ENCODE measurements around the gene SYP.

GRCh38 chrX:49233176-49233575, 33.2 kb upstream of the SYP start, which contains the start of gene CACNA1F:
- TF ChIP-seq CTCF (IDR thresholded peaks at IDR 0.05; ENCODE audit: low read depth, low read length, missing input control), result no peak
- no peak for TF ChIP-seq HNF4A (conservative IDR thresholded peaks at IDR 0.05)
- TF ChIP-seq MAX (IDR thresholded peaks at IDR 0.05), result no peak
- no peak for TF ChIP-seq EGR1 (IDR thresholded peaks at IDR 0.05; ENCODE audit: low read depth in 2 of 2)
- TF ChIP-seq JUND (IDR thresholded peaks at IDR 0.05), result no peak
- no peak for TF ChIP-seq TAF1 (conservative IDR thresholded peaks at IDR 0.05)
- no peak for TF ChIP-seq REST (IDR thresholded peaks at IDR 0.05)
- TF ChIP-seq GABPA (IDR thresholded peaks at IDR 0.05 in 1 of 2, conservative IDR thresholded peaks at IDR 0.05 in 1 of 2), result no peak
- TF ChIP-seq SP1 (IDR thresholded peaks at IDR 0.05), result no peak
- no peak for TF ChIP-seq YY1 (IDR thresholded peaks at IDR 0.05)
- TF ChIP-seq NR2F2 (IDR thresholded peaks at IDR 0.05), result no peak
- no peak for TF ChIP-seq FOXA1 (IDR thresholded peaks at IDR 0.05)
- TF ChIP-seq RAD21 (IDR thresholded peaks at IDR 0.05), result no peak
